Muscle of back (tissue), 11 donors: ENCODE measurements around the gene SPSB2. TPM values are rescaled to one million over a fixed set of nuclear protein-coding genes. Genes with fewer than 3 reads are reported as not detected.
A peak's percentile ranks its signal among the peaks of the same experiment; 100 is the strongest.
"Not testable (repeated sequence)": the region's sequence is repeated elsewhere in the genome, so short reads cannot be mapped to it uniquely, and the experiment has no call there.

Experiments used
- DNase-seq, 3 donors: peaks; one replicate each; pipeline versions ENCODE4 v3.0.0 to v3.0.0-alpha.2; 2013
- polyA plus RNA-seq, 10 donors: library from polyadenylated mRNA; unstranded; fragments of 120-200 nt; gene quantifications; one replicate each; pipeline ENCODE4 v1.2.1, GENCODE V29; 2013; ENCODE audit not compliant: insufficient read length in 10 of 10

The SPSB2 gene
- polyA plus RNA-seq, 10 donors = 2.5 to 7.0 (median 5.7) TPM

GRCh38 chr12:6903722-6904121, 30.6 kb upstream of the SPSB2 start:
- no peak for DNase-seq

DNA sequence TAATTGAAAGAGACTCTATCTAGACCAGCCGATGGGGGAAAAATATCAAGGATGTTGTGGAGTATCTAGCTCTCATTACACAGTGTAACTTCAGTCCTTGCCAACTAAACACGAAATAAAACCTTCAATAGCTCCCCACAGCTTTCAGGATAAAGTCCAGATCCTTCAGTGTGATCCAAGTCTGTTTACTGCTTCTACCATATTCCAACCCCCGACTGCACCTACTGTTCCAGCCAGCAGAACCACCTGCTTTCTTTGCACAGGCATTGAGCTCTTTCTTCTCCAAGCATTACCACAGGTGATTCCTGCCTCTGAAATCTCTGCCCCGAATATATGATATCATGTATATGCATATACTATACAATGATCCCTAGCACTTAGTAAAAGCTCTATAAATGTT, 29.3 kb upstream of the SPSB2 start:
- DNase-seq = no peak

GRCh38 chr12:6899837-6900519, 26.9 kb upstream of the SPSB2 start:
- peak in 2 of 3 donors; percentile 49 to 59 for DNase-seq

DNA sequence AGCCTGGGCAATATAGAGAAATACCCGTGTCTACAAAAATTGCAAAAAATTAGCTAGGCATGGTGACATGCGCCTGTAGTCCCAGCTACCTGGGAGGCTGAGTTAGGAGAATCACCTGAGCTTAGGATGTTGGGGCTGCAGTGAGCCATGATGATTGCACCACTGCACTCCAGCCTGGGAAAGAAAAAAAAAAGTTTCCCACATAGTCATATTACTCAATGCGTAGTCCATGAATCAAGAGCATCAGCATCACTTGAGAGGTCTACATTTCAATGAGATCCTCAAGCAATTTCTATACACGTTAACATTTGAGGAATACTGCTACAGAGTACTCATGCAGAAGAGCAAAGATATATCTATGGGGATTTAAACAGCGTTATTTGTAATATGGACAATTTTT, 26.3 kb upstream of the SPSB2 start:
- no peak for DNase-seq

DNA sequence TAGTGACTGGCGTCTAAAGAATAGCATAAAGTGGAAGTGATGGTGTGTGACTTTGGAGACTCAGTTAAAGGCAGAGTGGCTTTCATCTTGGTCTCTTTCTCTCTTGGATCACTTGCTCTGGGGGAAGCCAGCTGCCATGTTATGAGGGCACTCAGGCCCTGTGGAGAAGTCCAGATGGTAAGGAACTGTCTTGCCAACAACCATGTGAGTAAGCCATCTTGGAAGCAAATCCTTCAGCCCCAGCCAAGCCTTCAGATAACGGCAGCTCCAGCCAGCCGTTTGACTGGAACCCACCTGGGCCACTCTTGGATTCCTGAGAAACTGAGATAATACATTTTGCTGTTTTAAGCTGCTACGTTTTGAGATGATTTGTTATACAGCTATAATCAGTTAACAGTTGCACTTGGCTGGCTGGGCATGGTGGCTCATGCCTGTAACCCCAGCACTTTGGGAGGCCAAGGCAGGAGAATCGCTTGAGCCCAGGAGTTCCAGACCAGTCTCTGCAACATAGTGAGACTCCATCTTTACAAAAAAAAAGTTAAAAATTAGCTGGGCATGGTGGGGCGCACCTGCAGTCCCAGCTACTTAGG, 23.8 kb upstream of the SPSB2 start:
- no peak for DNase-seq

DNA sequence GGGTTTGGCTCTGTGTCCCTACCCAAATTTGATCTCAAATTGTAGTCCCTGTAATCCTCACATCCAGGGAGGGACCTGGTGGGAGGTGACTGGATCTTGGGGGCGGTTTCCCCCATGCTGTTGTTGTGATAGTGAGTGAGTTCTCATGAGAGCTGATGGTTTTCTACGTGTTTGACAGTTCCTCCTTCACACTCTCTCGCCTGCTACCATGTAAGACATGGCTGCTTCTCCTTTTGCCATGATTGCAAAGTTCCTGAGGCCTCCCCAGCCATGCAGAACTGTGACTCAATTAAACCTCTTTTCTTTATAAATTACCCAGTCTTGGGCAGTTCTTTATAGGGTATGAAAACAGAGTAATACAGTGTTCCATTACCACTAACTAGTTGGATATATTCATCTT, 21.2 kb upstream of the SPSB2 start:
- DNase-seq = no peak

DNA sequence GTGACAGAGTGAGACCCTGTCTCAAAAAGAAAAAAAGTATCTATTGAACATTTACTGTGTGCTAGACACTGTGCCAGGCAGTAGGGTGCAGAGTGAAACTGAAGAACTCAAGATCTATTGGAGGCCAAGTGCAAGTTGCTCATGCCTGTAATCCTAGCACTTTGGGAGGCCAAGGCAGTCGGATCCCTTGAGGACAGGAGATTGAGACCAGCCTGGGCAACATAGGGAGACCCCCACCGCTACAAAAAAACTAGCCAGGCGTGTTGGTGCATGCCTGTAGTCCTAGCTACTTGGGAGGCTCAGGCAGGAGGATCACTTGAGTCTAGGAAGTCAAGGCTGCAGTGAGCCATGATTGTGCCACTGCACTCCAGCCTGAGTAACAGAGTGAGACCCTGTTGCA, 19.6 kb upstream of the SPSB2 start:
- DNase-seq = not testable (repeated sequence)

- no peak for DNase-seq
Observed at GRCh38 chr12:6891646-6892001, 18.5 kb upstream of the SPSB2 start.

DNA sequence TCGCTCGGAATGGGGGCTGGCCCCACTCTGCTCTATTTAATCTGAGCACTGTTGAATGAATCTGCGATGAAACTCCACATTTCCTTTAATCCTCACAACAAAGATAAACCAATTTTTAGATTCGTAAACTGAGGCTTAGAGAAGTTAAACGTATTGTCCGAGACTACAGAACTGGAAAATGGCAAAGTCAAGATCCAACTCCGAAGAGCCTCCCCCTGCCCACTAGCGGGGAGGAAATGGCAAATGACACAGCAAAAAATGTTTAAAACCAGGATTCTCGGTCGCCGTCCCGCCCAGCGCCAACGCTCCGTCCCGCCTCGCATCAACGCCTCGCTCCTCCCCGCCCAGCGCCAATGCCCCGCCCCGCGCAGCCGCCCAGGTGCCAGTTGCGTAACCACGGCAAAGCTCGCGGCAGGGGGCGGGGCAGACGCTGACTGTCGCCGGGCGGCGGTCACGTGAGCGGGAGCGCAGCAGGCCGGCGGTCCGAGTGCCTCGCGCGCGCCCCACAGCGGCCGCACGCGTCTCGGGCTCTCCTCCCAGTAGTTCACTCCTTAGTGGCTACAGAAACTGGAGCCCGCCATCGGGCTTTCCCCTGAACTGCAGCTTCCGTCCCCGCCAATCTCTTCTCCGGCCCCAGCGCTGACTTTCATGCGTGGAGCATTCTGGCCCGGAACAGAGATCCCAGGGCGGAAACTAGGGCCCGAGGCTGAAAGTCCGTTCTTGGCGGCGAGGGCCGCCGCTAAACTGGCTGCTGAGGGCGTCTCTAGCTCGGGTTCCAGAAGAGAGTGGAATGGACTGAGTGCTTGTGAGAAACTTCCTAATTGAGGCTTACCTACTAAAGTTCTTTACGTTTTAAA, 17.9 kb upstream of the SPSB2 start:
- DNase-seq = peak; percentile 98 to 99 (median 99)

- DNase-seq = not testable (repeated sequence)
Observed at GRCh38 chr12:6889775-6890573, 16.9 kb upstream of the SPSB2 start.

DNA sequence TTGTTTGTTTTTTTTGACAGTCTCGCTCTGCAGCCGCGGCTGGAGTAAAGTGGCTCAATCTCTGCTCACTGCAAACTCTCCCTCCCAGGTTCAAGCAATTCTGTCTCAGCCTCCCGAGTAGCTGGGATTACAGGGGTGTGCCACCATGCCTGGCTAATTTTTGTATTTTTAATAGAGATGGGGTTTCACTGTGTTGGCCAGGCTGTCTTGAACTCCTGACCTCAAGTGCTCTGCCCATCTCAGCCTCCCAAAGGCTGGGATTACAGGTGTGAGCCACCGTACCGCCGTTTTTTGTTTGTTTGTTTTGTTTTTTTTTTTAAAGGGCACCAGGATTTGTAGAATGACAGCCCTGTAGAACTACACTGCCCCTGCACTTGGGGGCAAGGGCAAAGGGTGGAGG, 15.7 kb upstream of the SPSB2 start:
- DNase-seq = not testable (repeated sequence)

DNA sequence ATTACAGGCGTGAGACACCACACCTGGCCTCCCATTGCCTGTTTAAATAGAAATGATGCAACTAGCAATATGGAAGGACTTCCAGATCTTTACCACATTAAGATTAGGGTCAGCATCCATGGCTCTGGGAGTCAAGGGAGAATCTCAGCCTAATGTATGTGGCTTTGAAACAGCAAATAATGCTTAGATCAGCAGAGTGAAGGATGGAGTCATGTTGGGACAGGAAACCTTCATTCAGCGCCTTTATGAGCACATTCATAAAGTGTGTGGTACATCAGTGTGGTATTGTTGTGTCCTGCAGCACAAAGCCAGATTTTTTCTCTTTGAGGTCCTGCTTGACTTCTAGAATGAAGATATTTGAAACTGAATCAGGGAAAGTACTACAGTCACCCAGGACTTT, 15.3 kb upstream of the SPSB2 start:
- no peak for DNase-seq

DNA sequence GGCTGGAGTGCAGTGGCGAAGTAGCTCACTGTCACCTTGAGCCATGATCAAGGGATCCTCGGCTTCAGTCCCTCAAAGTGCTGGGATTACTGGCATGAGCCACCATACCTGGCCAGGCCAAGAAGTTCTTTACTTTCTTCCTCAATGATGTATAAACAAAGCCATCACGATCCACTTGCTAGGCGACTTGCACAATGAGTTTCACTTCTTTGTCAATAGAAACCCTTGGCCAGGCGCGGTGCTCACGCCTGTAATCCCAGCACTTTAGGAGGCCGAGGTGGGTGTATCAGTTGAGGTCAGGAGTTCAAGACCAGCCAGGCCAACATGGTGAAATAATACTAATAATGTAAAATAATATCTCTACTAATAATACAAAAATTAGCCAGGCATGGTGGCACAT, 14.4 kb upstream of the SPSB2 start:
- DNase-seq = no peak

DNA sequence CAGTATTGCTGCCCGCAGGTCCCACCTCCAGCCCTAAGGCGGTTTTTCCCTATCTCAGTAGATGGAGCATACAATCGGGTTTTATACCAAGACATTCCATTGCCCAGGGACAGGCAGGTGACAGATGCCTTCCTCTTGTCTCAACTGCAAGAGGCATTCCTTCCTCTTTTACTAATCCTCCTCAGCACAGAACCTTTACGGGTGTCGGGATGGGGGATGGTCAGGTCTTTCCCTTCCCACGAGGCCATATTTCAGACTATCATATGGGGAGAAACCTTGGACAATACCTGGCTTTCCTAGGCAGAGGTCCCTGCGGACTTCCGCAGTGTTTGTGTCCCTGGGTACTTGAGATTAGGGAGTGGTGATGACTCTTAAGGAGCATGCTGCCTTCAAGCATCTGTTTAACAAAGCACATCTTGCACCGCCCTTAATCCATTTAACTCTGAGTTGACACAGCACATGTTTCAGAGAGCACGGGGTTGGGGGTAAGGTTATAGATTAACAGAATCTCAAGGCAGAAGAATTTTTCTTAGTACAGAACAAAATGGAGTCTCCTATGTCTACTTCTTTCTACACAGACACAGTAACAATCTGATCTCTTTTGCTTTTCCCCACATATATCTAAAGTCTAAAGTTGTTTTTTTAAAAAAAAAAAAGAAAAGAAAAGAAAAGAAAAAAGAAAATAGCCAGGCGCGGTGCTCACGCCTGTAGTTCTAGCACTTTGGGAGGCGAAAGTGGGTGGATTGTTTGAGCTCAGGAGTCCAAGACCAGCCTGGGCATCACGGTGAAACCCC, 13.3 kb upstream of the SPSB2 start:
- DNase-seq = not testable (repeated sequence)

- DNase-seq = no peak
Observed at GRCh38 chr12:6884539-6884938, 11.4 kb upstream of the SPSB2 start.

- DNase-seq = no peak
Observed at GRCh38 chr12:6883683-6884082, 10.6 kb upstream of the SPSB2 start.

DNA sequence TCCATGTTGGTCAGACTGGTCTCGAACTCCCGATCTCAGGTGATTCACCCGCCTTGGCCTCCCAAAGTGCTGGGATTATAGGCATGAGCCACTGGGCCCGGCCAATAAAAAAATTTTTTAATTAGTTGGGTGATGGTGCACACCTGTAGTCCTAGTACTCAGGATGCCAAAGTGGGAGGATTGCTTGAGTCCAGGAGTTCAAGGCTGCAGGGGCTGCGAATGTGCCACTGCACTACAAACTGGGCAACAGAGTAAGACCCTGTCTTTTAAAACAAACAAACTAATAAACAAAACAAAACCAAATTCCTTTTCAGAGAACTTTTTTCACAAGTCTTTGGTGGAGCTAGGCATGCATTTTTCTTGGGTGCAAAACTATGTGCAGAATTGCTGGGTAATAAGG, 10.1 kb upstream of the SPSB2 start:
- DNase-seq = no peak

DNA sequence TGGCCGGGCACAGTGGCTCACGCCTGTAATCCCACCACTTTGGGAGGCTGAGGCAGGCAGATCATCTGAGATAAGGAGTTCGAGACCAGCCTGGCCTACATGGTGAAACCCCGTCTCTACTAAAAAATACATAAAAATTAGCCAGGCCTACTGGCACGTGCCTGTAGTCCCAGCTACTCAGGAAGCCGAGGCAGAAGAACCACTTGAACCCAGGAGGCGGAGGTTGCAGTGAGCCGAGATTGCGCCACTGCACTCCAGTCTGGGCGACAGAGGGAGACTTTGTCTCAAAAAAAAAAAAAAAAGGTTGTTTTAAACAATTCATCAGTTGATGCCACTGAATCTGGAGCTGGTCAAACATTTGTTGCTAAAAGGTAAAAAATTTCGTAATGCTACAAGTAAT, 6.7 kb upstream of the SPSB2 start:
- not testable (repeated sequence) for DNase-seq

DNA sequence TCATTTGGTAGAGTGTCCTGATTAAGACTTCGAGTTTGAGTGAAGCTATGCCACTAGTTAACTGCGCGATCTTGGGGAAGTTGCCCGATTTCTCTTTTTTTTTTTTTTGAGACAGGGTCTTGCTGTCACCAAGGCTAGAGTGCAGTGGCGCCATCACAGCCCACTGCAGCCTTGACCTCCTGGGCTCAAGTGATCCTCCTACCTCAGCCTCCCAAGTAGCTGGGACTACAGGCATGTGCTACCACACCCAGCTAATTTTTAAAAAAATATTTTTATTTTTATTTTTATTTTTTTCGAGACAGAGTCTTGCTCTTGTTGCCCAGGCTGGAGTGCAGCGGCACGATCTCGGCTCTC, 889 bp upstream of the SPSB2 start:
- not testable (repeated sequence) for DNase-seq

DNA sequence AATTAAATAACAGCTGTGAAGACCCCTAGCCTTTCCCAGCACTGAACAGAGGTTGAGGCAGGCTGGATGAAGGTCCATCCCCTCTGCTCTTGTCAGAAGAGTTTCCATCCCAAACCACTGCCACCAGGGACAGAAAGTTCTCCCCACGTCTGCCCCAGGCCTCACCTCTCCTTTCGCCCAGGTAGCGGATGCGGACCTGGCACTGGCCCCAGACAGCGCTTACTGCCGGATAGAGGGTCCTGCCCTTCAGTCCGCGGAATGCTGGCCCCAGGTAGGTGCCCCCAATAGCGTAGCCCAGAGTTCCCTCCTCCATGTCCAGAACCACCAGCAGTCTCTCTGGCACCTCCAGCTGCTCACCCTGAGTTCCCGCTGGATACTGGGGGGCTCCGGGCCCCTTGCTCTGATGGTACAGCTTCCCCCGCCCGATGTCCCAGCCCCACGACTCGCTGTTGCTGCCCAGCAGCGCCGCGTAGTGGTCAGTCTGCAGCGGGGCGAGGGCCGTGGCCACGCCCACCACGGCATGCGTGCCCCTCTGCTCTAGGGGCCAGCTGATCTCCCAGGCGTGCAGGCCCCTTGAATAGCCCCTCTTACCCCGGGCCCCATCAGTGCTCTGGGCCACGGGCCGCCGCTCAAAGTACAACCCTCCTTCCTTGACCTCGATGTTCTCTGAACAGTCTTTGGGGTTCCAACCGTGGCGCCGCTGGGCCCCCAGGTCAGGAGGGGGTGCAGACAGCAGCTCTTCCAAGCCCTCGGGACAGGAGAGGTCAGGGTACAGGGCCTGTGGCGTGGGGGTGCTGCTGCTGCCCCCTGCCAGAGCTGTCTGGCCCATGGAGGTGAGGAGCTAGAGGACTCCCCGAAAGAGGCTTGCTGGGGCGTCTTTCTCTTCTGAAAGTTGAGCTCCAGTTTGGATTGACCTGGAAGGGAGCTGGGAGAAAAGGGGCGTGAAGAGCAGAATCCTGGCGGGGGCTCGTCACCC, 742 bp downstream of the SPSB2 start:
- DNase-seq = peak; percentile 84 to 94 (median 90)
